Muscle layer of colon (tissue), 2 donors: ENCODE data around the gene OTOF.
"Not testable (repeated sequence)": the region's sequence is repeated elsewhere in the genome, so short reads cannot be mapped to it uniquely, and the experiment has no call there.

Experiments
- H3K27ac ChIP-seq: one replicate; pipeline ENCODE4 v1.7.0; 2013; ENCODE audit warnings: low read depth, mild to moderate bottlenecking, low read length, moderate library complexity
- H3K27me3 ChIP-seq, 2 donors: one replicate each; pipeline ENCODE4 v1.7.0; 2013; ENCODE audit warnings: low read length in 2 of 2, mild to moderate bottlenecking in 2 of 2; ENCODE audit not compliant: insufficient read depth in 2 of 2, control insufficient read depth in 1 of 2
- H3K36me3 ChIP-seq: one replicate; pipeline ENCODE4 v1.7.0; 2013; ENCODE audit warnings: mild to moderate bottlenecking, low read length; ENCODE audit not compliant: insufficient read depth
- H3K4me1 ChIP-seq: one replicate; pipeline ENCODE4 v1.7.0; 2013; ENCODE audit warnings: mild to moderate bottlenecking, low read length; ENCODE audit not compliant: insufficient read depth
- H3K4me3 ChIP-seq, 2 donors: one replicate each; pipeline ENCODE4 v1.7.0; 2013; ENCODE audit warnings: low read length in 2 of 2, low read depth in 1 of 2, mild to moderate bottlenecking in 1 of 2, moderate library complexity in 1 of 2
- H3K9ac ChIP-seq: one replicate; pipeline ENCODE4 v1.7.0; 2013; ENCODE audit warnings: low read length
- H3K9me3 ChIP-seq: one replicate; pipeline ENCODE4 v1.7.0; 2013; ENCODE audit warnings: mild to moderate bottlenecking, low read length
- donor health status: abdominal sarcoma.
- donor health status: Adenocarcinoma of cecum.

Gene OTOF

DNA sequence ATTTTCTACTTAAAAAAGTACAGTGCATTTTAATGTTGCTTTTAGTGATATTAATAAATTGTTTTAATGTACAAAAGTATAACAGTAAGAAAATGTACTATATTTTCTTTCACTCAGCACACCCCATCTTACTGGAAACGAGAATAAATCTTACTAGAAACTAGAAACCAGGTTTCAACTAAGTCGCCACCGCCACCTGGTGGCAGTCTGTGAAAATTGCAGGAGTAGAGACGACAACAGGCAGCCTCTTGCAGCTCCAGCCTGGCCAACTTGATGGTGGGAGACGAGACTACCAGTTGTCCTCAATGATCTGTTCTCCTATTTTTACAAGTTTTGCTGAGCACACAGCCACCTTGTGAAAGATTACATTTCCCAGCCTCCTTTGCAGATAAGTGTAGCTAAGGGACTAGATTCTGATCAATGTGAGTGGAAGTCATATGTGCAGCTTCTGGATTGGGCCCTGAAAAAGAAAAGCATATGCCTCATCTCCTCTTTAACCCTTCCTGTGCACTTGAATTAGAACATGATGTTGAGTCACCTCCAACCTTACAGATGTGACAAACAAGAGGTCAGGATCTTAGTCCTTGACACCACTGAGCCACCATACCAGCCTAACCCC lies 8.7 kb downstream of the OTOF start:
- H3K4me3 ChIP-seq: no peak overlapping the region
- H3K9ac ChIP-seq: no peak overlapping the region
- no peaks in the 10 kb centered on the region for H3K36me3 ChIP-seq
- no peaks in the 10 kb centered on the region for H3K27me3 ChIP-seq
- no peaks in the 10 kb centered on the region for H3K4me1 ChIP-seq
- H3K9me3 ChIP-seq: no peaks in the 10 kb centered on the region
- no peak overlapping the region for H3K27ac ChIP-seq

DNA sequence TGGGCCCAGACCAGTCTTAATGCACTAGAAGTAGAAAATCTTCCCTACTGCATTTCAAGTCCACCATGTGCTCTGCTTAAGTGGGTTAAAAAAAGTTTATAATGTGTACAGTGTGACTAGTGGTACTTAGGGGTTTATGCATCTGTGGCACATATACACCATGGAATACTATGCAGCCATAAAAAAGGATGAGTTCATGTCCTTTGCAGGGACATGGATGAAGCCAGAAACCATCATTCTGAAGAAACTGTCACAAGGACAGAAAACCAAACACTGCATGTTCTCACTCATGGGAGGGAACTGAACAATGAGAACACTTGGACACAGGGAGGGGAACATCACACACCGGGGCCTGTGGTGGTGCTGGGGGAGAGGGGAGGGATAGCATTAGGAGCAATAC lies 9.4 kb downstream of the OTOF start:
- not testable (repeated sequence) for H3K4me3 ChIP-seq, H3K36me3 ChIP-seq

GRCh38 chr2:26466662-26467310 lies 11.1 kb downstream of the OTOF start:
- Histone ChIP-seq H3K9ac (no peak overlapping the region), H3K4me1 (no peaks in the 10 kb centered on the region), H3K9me3 (no peaks in the 10 kb centered on the region), H3K27ac (no peak overlapping the region), H3K27me3 (no peaks in the 10 kb centered on the region), H3K4me3 (no peak overlapping the region), H3K36me3 (no peaks in the 10 kb centered on the region)

More for the DNA sequence above, 9.4 kb downstream of the OTOF start:
- not testable (repeated sequence) for H3K9me3 ChIP-seq, H3K27ac ChIP-seq, H3K9ac ChIP-seq, H3K27me3 ChIP-seq, H3K4me1 ChIP-seq

DNA sequence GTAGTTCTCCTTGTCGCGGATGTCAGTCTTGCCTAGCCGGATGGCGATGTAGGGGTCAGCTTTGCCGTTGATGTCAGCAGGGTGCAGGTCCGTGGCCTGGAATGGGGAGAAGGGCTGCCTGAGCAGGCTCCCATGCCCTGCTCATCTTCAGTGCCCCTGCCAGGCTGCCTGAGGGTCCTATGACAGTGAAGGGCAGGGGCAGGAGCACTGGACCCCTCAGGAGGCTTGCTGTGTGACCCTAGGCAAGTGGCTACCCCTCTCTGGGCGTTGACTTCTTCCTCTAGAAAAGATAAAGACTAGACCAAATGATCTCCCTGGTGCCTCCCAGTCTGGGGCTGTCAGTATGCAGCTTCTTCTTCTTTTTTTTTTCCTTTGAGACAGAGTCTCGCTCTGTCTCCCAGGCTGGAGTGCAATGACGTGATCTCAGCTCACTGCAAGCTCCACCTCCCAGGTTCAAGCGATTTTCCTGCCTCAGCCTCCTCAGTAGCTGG lies 11.9 kb downstream of the OTOF start:
- Histone ChIP-seq H3K27me3 (no peaks in the 10 kb centered on the region), H3K36me3 (no peaks in the 10 kb centered on the region), H3K9ac (no peak overlapping the region), H3K27ac (no peak overlapping the region), H3K4me3 (no peak overlapping the region), H3K4me1 (no peaks in the 10 kb centered on the region), H3K9me3 (no peaks in the 10 kb centered on the region)

DNA sequence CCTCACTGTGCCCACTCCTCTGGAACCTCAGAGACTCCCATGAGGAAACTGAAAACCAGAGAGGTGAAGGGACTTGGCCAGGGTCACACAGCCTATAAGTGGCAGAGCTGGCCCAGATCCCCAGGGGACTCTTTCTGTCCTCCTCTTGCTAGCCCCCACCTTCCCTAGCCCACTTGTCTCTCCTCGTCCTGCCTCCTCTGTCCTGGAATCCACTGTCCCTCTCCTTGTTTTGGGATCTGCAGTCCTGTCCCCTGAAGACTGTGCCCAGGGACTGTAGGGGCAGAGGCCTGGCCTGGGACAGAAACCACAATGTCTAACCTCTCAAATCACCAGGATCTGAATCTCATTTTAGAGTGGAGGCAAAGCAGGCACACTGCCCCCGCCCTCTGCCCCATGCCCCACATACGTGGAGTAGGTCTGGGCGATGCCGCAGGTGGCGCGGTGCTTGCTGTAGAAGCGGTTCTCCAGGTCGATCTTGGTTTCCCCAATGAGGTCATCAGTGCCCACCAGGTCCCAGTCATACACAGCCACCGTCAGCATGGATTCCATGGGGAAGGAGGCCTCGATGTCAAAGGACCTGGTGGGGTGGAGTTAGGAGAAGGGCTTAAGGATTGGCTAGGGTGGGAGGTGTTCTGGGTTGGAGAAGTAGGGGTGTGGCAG lies 12.5 kb downstream of the OTOF start:
- H3K27ac ChIP-seq: no peak overlapping the region
- no peaks in the 10 kb centered on the region for H3K27me3 ChIP-seq
- H3K4me1 ChIP-seq: no peaks in the 10 kb centered on the region
- no peaks in the 10 kb centered on the region for H3K36me3 ChIP-seq
- H3K4me3 ChIP-seq: no peak overlapping the region
- H3K9me3 ChIP-seq: no peaks in the 10 kb centered on the region
- no peak overlapping the region for H3K9ac ChIP-seq

- no peak overlapping the region for H3K9ac ChIP-seq
- no peak overlapping the region for H3K4me3 ChIP-seq
- H3K9me3 ChIP-seq: no peaks in the 10 kb centered on the region
- H3K27ac ChIP-seq: no peak overlapping the region
- H3K36me3 ChIP-seq: no peaks in the 10 kb centered on the region
- H3K4me1 ChIP-seq: no peaks in the 10 kb centered on the region
- H3K27me3 ChIP-seq: no peaks in the 10 kb centered on the region
These were observed 13.3 kb downstream of the OTOF start for GRCh38 chr2:26464390-26465265.

DNA sequence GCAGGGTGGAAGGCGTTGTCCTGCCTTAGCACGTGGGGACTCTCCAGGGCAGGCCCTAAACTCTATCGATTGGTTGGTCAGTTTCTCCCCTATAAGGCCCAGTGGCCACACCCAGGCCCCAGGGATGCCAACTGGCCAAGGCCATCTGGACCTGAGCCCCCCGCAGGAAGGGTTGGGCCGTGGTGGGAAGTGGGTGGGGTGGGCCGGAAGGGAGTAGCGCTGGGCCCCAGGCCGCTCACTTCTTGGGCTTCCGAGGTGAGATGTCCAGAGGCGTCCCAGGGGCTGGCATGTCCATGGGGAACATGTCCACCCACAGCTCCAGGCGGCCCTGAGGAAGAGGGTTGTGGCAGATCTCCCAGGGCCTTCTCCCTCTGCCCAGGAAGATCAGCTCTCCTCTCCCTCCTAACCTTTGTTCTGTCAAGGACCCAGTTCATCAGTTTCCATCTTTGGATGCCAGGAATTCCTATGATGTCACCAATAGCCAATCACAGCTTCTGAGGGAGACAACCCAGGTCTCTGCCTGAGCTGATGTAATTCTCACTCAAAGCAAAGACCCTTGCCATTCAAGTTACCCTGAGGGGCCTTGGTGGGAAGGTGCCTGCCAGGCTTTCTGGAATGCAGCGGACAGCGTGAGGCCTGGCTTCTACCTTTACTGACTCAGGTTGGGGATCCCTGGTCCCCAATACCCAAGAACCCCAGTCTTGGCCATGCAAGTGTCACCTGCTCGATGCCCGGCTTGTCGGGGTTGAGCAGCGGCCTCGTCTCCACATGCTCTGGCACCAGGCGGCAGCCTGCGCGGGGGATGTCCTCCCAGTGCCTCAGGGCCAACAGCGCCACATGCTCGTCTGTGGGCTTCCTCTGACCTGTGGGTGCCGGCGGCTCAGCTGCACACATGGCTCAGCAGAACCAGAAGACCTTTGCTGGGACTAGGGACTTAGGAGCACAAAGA lies 14.4 kb downstream of the OTOF start:
- Histone ChIP-seq H3K4me1 (no peaks in the 10 kb centered on the region), H3K9me3 (no peaks in the 10 kb centered on the region), H3K27ac (no peak overlapping the region), H3K27me3 (no peaks in the 10 kb centered on the region), H3K9ac (no peak overlapping the region), H3K4me3 (no peak overlapping the region), H3K36me3 (no peaks in the 10 kb centered on the region)

DNA sequence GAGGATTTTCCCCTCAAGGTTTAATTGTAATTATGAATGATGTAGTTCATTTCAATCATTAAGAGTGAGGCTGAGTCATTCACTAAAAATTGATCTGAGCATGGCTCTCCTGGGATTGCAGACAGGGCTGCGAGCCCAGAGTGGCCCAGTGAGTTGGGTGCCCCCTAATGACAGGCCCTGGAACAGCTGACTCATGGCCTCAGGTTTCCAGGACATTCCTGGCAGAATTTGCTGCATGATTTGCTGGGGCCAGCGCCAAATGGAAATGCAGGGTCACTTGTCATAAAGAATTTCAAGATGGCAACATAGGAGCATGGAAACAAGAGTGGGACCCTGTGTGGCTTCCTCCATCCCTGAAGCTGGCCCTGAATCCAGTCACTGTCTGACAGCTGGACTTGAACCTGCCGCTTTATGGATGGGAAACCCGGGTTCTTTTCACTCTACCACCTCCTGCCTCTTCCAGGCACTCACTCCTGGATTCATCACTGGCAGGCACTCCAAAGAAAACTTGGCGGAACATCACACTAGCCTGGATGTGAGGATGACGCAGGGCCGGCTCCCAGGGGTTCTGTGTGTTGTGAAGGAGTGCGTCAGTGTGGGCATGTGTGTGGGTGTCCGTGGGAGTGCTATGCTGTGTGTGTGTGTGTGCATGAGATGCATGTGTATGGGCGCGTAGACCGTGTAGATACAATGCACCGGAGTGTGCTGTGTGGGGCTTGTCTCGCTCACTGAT lies 15.2 kb downstream of the OTOF start:
- H3K9ac ChIP-seq: no peak overlapping the region
- H3K4me1 ChIP-seq: no peaks in the 10 kb centered on the region

GRCh38 chr2:26462100-26462499 lies 15.8 kb downstream of the OTOF start:
- no peaks in the 10 kb centered on the region for H3K36me3 ChIP-seq
- H3K9me3 ChIP-seq: no peaks in the 10 kb centered on the region
- H3K4me1 ChIP-seq: no peaks in the 10 kb centered on the region
- no peaks in the 10 kb centered on the region for H3K27me3 ChIP-seq
- no peak overlapping the region for H3K9ac ChIP-seq
- H3K4me3 ChIP-seq: no peak overlapping the region
- no peak overlapping the region for H3K27ac ChIP-seq

More for the DNA sequence above, 15.2 kb downstream of the OTOF start:
- Histone ChIP-seq H3K27me3 (no peaks in the 10 kb centered on the region), H3K36me3 (no peaks in the 10 kb centered on the region), H3K9me3 (no peaks in the 10 kb centered on the region), H3K27ac (no peak overlapping the region), H3K4me3 (no peak overlapping the region)

GRCh38 chr2:26461601-26462023 lies 16.3 kb downstream of the OTOF start:
- no peaks in the 10 kb centered on the region for H3K9me3 ChIP-seq
- H3K9ac ChIP-seq: no peak overlapping the region
- H3K4me3 ChIP-seq: no peak overlapping the region
- no peaks in the 10 kb centered on the region for H3K4me1 ChIP-seq
- H3K27me3 ChIP-seq: no peaks in the 10 kb centered on the region
- H3K36me3 ChIP-seq: no peaks in the 10 kb centered on the region
- no peak overlapping the region for H3K27ac ChIP-seq
